Left ventricle myocardium inferior (tissue), 1 donor: ENCODE data around the gene HRK. TPM values are rescaled to one million over a fixed set of nuclear protein-coding genes. Genes with fewer than 3 reads are reported as not detected.

Source experiments
- DNase-seq: peaks from one replicate; pipeline ENCODE4 v3.0.0-alpha.2; 2020
- H3K27ac ChIP-seq: fragments of 200-600 bp; replicated peaks from 2 replicates; pipeline ENCODE4 v1.8.0; 2021
- H3K27me3 ChIP-seq: fragments of 200-600 bp; 2 replicates; pipeline ENCODE4 v1.8.0; 2021; ENCODE audit warnings: low read depth
- H3K36me3 ChIP-seq: fragments of 200-600 bp; 2 replicates; pipeline ENCODE4 v1.8.0; 2021
- H3K4me1 ChIP-seq: fragments of 200-600 bp; 2 replicates; pipeline ENCODE4 v1.8.0; 2021
- H3K4me3 ChIP-seq: fragments of 200-600 bp; 2 replicates; pipeline ENCODE4 v1.8.0; 2021; ENCODE audit warnings: mild to moderate bottlenecking, moderate library complexity
- H3K9me3 ChIP-seq: fragments of 200-600 bp; replicated peaks from 2 replicates; pipeline ENCODE4 v1.8.0; 2021
- intact Hi-C: fragments of 100-400 bp; cut with micrococcal nuclease; formaldehyde crosslinking; loops from one replicate; pipeline ENCODE4 v1.11.0; 2022
- total RNA-seq: library from RNA; stranded (reverse); fragmentation: NEBNext Ultra II Directional; extraction: Animal tissue kit (Norgen Biotek cat#: 25700); gene quantifications from one replicate; pipeline ENCODE4 v1.2.1, GENCODE V29; 2021
- TF ChIP-seq, protein P1 (sequence below): fragments of 200-600 bp; IDR thresholded peaks from 2 replicates; pipeline ENCODE4 v1.8.0; 2021; ENCODE audit warnings: antibody characterized with exemption, mild to moderate bottlenecking, borderline replicate concordance
- donor health status: DM: no; HTN: yes; CAD: no; lungs with severe emphysema.

Gene HRK
- total RNA-seq, 1 donor from 2014 or later = 0.77 TPM

DNA sequence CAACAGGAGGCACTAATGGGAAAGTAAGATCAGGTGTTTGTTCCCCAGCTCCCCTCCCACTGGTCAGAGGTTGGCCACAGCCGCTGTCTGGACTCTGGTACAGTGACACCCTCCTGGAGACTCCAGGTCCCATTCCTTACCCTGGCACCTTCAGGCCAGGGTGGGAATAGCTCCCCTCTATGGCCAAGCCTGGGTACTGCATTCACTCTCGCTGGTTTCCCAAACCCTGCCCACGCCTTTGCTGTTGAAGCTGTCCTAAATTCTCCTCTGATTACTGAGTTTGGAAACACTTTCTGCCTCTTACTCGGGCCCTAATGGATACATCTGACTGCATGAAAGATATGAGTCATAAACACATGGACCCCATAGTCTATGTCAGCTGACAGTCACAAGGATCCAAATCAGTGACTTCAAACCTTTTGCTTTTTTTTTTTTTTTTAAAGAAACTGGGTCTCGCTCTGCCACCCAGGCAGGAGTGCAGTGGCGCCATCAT lies 17.9 kb downstream of the HRK start:
- Histone ChIP-seq H3K4me3 (no peak overlapping the region), H3K4me1 (peaks cover 12% of the 10 kb centered on the region), H3K36me3 (no peaks in the 10 kb centered on the region), H3K27ac (no peak overlapping the region), H3K9me3 (no peaks in the 10 kb centered on the region), H3K27me3 (peaks cover 22% of the 10 kb centered on the region)
- TF ChIP-seq, protein P1, sequence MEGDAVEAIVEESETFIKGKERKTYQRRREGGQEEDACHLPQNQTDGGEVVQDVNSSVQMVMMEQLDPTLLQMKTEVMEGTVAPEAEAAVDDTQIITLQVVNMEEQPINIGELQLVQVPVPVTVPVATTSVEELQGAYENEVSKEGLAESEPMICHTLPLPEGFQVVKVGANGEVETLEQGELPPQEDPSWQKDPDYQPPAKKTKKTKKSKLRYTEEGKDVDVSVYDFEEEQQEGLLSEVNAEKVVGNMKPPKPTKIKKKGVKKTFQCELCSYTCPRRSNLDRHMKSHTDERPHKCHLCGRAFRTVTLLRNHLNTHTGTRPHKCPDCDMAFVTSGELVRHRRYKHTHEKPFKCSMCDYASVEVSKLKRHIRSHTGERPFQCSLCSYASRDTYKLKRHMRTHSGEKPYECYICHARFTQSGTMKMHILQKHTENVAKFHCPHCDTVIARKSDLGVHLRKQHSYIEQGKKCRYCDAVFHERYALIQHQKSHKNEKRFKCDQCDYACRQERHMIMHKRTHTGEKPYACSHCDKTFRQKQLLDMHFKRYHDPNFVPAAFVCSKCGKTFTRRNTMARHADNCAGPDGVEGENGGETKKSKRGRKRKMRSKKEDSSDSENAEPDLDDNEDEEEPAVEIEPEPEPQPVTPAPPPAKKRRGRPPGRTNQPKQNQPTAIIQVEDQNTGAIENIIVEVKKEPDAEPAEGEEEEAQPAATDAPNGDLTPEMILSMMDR = peak; percentile 25
- no peak for DNase-seq
- intact Hi-C loops = no loop called here

DNA sequence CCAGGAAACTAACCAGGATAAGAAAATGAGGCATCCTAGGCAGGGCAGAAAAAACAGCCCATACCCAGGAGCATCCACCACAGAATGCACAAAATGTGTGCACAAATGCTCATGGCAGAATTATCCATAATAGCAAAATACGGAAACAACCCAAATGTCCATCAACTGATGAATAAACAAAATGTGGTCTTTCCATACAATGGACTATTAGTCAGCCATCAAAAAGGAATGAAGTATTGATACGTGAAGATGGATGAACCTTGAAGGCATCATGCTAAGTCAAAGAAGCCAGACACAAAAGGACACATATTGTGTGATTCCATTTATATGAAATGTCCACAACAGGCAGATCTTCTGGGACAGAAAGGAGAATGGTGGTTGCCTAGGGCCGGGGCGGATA lies 19.1 kb downstream of the HRK start:
- Histone ChIP-seq H3K27me3 (peaks cover 31% of the 10 kb centered on the region), H3K27ac (no peak overlapping the region), H3K36me3 (no peaks in the 10 kb centered on the region), H3K4me1 (peaks cover 12% of the 10 kb centered on the region), H3K4me3 (no peak overlapping the region), H3K9me3 (no peaks in the 10 kb centered on the region)
- no peak for DNase-seq
- intact Hi-C loops = no loop called here
- TF ChIP-seq, protein P1 = no peak

DNA sequence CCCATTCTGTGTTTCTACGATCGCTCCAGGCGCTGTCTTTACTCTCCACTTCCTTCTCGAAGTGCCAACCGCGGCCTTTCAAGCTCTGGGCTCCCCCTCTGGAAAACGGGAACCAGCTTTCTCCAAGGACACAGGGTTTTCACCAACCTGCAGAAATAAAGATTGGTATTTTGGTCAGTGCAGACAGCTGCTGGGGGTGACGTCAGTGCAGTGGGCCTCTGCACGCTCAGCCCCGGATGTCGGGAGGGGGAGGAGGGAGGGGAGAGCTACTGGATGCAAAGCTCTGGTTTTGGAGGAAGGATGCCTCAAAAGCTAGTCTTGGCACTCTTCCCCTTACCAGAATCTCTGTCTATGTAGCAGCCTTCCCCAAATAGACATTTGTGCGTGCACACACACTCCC lies 19.9 kb downstream of the HRK start:
- peak; percentile 52 for DNase-seq
- Histone ChIP-seq H3K36me3 (no peaks in the 10 kb centered on the region), H3K27me3 (peaks cover 39% of the 10 kb centered on the region), H3K4me3 (peak overlapping the region; percentile 10), H3K27ac (no peak overlapping the region), H3K9me3 (no peaks in the 10 kb centered on the region), H3K4me1 (peaks cover 12% of the 10 kb centered on the region)
- TF ChIP-seq, protein P1 = no peak
- intact Hi-C loops = no loop called here

DNA sequence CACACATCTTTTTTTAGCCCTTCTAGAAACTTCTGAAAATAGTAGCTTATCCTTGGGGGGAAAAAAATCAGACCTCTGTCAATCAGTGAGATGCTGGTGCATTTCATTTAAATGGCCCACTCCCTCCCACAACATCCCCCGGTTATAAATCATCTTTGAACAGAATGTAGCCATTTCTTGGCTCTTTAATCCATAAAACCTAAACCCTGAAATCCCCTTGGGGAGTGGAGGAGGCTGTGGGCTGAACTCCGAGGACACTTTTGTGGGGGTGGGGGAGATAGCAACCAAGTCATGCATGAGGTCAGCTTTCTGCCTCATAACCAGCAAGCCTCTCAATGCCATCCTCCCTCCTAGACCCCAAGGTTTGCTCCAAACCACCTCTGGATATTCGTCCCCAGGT lies 21.0 kb downstream of the HRK start:
- Histone ChIP-seq H3K9me3 (no peaks in the 10 kb centered on the region), H3K4me1 (peaks cover 12% of the 10 kb centered on the region), H3K27ac (no peak overlapping the region), H3K4me3 (peak overlapping the region; percentile 44), H3K27me3 (peaks cover 44% of the 10 kb centered on the region), H3K36me3 (no peaks in the 10 kb centered on the region)
- TF ChIP-seq, protein P1 = no peak
- intact Hi-C loops = no loop called here
- no peak for DNase-seq

DNA sequence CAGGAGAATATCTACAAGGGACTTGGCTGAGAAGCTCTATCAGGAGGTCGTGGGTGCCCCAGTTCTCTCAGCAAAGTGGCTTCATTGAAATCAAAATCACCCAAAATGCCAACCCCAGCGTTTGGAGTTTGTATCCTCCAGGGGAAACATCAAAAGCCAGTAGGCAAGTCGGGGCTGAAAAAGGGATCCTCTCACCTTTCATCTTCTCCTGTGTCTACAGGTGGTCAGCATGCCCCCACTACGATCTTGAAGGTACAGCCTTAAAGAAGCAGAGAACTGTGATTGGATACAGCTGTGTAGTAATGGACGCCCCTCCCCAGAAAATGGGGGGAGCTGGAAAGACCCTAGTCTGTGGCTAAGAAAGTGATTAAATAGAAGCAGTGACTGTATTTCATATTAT lies 22.2 kb downstream of the HRK start:
- Histone ChIP-seq H3K9me3 (no peaks in the 10 kb centered on the region), H3K27me3 (peaks cover 45% of the 10 kb centered on the region), H3K4me3 (no peak overlapping the region), H3K4me1 (peaks cover 12% of the 10 kb centered on the region), H3K36me3 (no peaks in the 10 kb centered on the region), H3K27ac (no peak overlapping the region)
- DNase-seq = no peak
- intact Hi-C loops = no loop called here
- TF ChIP-seq, protein P1 = no peak

DNA sequence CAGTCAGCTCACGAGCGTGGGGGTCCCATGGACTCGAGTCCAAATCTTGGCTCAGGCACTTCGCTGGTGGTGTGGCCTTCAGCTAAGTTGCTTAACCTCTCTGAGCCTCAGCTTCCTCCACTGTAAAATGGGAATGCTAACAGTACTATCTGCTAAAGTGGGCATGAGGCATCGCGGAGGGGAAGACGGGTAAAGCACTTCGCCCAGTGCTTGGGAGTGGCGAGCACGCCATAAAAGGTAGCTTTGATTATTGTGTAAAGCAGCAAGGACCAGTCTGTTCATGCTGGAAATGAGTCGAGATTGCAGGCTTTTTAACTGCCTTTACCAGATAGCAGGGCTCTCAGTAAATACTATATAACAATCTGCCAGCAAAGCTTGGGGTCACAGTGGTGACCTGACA lies 24.5 kb downstream of the HRK start:
- Histone ChIP-seq H3K4me1 (peaks cover 12% of the 10 kb centered on the region), H3K36me3 (no peaks in the 10 kb centered on the region), H3K27ac (no peak overlapping the region), H3K4me3 (no peak overlapping the region), H3K9me3 (no peaks in the 10 kb centered on the region), H3K27me3 (peaks cover 58% of the 10 kb centered on the region)
- intact Hi-C loops = no loop called here
- no peak for DNase-seq
- TF ChIP-seq, protein P1 = no peak
